Measurements from ENCODE around the gene ALAS1.

DNA sequence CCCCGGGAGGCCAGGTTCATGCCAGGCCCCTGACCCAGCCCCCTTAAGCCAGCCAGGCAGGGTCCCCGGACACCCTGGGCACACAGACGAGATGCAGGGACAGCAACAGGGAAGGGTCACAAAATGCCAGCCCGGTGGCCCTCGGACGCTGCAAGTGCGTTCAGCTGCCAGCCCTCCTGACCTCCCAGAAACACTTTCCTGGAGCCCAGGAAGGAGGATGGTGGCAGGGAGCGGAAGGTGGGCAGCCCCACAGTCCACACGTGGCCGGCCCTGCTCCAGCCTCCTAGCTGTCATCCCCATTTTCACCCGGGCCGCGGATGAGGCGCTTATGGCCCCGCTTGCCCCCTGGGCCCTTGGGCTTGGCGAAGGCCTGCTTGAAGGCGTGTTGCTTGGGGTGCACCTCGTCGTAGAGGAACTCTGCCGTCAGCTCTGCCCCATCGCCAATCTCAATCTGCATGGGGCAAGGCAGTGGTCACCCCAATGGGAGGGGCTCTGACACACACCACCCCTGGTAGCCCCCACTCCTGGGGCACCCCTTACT is 30.9 kb downstream of the ALAS1 start:
- TF ChIP-seq, protein P1, sequence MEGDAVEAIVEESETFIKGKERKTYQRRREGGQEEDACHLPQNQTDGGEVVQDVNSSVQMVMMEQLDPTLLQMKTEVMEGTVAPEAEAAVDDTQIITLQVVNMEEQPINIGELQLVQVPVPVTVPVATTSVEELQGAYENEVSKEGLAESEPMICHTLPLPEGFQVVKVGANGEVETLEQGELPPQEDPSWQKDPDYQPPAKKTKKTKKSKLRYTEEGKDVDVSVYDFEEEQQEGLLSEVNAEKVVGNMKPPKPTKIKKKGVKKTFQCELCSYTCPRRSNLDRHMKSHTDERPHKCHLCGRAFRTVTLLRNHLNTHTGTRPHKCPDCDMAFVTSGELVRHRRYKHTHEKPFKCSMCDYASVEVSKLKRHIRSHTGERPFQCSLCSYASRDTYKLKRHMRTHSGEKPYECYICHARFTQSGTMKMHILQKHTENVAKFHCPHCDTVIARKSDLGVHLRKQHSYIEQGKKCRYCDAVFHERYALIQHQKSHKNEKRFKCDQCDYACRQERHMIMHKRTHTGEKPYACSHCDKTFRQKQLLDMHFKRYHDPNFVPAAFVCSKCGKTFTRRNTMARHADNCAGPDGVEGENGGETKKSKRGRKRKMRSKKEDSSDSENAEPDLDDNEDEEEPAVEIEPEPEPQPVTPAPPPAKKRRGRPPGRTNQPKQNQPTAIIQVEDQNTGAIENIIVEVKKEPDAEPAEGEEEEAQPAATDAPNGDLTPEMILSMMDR (optimal IDR thresholded peaks at IDR 0.05 in 1 of 3, IDR thresholded peaks at IDR 0.05 in 1 of 3, conservative IDR thresholded peaks at IDR 0.05 in 1 of 3; ENCODE audit: extremely low read depth in 1 of 3, insufficient read depth in 2 of 3, low read length in 3 of 3), result no peak
- TF ChIP-seq EZH2 (IDR thresholded peaks at IDR 0.05; ENCODE audit: low read length), result no peak
